HG02678 (cell line): ENCODE results near the gene PHF24.
"Not testable (repeated sequence)": the region's sequence is repeated elsewhere in the genome, so short reads cannot be mapped to it uniquely, and the experiment has no call there.

ENCODE experiments used
- ATAC-seq: cut with Tn5 transposase; IDR thresholded peaks from one replicate; pipeline ENCODE4 v1.9.1; 2021; ENCODE audit warnings: mild to moderate bottlenecking, moderate library complexity; ENCODE audit not compliant: unreplicated experiment

The PHF24 gene

DNA sequence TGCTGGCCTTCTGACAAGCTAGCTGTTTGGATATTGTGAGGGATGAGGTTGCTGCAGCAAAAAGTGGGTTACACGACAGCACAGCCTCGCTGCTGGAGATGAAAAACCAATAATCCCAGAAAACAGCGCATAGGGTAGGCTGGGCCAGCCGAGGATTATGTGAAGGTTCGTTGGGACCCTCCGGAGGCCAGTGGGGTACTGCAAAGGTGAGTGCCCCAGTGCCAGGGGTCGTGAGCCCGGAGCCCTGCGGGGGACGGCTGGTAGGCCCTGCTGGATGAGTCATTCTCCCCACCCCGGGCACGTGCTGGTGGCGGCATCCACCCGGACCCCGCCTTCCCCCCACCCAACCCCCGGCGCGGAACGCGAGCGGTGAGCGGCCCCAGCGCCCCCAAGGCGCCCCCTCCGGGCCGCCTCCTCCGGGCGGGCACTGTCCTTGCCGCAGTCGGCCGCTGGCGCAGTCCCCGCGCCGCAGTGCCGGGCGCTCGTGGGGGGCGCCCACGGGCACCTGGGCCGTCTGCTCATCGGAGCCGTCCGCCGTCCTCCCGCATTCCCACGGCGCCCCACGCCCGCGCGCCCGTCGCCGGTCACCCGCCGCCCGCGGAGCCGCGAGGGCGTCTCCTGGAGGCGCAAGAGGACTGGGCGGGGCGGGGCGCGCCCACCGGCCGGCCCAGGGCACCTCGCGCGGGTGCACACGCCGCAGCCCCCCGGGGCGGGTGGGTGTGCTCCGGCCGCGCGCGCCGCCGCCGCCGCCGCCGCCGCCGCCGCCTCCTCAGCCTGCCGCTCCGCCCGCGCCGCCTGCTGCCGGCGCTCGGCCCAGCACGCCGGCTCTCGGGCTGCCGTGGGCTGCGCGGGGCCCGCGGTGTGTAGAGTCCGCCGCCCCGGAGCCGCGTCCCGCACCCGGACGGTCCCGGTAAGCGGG, at the start of gene PHF24:
PHF24 (plus strand) TSS at position 794 of the 919 bp plus-strand sequence. CDS start 13,014 bp downstream, outside the sequence.
- no peak for ATAC-seq

DNA sequence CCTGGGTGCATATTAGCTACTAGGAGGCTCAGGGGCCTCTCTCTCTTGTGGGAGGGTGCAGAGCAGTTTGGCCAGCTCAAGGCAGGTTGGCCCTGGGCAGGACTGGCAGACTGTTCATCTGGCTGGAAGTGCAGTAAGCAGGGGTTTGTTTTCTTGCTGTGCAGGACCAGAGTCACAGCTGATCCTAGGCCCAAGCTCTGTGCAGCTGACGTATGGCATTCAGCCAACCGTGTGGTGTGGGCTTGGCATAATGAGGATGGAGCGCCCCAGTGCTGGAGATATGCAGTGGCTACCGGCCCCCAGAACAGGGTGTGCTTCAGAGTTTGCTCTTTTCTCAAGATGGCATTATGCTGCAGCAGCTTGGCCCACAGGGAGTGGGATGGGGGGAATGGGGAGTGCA, 31.0 kb upstream of the PHF24 start:
- ATAC-seq: no peak

DNA sequence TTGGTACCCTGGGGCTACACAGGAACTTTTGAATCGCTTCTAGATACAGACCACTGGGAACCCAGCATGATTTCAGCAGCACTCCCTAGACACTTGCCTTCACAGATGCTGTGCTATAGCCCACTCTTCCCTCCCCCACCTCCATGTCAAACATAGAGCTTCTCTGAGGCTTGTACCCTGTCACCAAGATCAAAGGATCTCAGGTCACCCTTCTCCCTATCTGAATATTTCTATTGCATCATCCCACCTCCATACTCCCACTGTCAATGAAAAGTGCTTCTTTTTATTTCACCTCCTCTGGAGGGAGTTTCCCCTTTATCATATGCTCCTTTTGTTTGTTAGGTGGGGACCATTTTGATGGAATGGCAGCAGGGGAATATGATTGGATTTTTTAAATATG, 29.2 kb upstream of the PHF24 start:
- no peak for ATAC-seq

DNA sequence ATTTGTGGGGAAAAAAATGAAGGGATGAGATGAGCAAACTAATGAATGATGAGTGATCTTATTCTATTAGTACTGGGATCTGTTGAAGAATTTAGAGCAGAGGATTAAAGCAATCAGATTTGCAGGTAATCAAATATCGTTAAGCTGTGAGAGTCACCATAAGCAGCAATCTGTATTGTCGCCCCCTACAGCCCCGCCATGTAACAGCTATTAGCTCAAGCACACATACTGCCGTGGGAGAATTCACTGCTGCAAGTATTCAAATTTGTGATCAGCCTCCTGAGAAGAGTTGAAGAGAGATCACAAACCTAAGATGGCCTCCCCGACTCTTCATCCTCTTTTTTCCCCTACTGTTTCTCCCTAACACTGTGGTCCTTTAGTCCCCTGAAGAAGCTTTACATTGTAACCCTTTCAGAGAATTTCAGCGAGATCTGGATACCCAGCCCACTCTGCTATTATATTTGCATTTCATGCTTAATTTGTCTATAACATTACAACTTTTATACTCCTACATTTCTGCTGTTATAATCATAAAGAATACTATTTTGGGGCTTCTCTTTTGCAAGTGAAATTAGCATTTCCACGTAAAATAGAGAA, 28.5 kb upstream of the PHF24 start:
- ATAC-seq: no peak

DNA sequence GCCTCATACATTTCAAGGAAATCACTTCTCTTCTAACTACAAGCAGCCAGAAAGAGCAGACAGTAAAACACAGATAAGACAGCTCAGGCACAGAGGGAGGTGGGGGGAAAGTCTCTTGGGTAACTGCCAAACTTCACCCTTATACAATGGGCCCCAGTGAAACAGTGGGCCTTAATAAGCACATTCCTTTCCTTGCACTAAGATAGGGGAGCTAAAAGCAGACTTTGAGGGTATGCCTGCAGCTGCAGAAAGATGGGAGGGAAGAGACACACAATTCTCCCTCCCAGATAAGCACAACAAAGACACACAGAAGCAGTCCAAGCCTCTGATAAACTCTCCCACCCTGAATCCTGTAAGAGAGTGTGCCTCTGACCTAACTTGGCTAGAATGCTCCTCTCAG, 18.1 kb upstream of the PHF24 start:
- not testable (repeated sequence) for ATAC-seq

DNA sequence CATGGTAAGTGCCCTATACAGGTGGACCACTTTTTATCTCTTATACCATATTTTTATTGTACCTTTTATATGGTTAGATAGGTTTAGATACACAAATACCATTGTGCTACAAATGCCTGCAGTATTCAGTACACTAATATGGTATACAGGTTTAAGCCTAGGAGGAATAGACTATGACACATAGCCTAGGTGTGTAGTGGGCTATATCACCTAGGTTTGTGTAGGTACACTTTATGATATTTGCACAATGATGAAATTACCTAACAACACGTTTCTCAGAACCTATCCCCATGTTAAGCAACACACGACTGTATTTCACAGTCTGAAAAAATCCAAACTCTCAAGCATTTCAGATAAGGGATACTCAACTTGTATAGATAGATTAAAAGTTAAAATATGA, 9.6 kb upstream of the PHF24 start:
- no peak for ATAC-seq

DNA sequence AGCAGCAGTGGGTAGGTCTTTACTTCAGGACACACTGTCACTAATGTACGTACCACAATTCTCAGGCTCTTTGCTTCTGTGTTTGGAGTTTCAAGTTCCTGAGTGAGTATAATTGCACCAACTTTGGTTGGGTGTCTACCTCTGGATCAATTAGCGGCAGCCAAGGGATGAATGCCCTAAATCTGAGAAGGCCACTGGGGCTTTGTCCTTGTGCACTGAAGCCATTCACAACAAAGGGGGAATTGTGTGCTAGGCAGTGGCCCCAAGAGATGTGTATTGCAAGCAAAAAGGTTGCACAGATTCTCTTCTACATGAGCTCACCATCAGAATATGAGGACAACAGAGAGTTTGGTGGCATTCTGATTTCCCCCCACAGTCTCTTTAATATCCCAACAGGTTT, 3.9 kb upstream of the PHF24 start:
- ATAC-seq: no peak

DNA sequence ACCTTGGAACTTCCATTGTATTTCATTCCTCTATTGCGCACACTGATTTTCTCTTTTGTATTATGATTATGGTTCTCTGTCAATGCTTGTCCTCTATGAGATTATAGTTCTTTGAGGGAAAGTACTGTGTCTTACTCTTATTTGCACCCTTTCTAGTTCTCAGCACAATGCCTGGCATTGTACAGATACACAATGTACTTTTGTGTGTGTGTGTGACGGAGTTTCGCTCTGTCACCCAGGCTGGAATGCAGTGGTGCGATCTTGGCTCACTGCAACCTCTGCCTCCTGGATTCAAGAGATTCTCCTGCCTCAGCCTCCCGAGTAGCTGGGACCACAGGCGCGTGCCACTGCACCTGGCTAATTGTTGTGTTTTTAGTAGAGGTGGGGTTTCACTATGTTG, 2.0 kb upstream of the PHF24 start:
- ATAC-seq: not testable (repeated sequence)

DNA sequence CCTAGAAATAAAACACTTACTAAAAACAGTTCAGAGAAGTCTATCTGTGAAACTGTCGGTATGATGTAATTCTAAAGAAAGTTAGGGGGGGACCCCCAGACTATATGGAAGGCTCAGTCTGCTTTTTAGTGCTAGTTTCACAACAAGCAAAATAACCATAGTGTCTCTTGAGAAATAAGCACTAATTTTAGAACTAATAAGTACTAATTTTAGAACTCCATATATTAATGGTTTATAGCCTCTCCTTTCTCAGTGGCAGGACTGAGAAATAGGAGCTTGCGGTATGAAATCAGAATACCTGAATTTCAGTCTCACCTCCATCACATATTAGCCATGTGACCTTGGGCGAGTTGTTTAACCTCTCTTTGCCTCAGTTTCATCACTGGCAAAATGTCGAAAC, 1.4 kb upstream of the PHF24 start:
- ATAC-seq: no peak

DNA sequence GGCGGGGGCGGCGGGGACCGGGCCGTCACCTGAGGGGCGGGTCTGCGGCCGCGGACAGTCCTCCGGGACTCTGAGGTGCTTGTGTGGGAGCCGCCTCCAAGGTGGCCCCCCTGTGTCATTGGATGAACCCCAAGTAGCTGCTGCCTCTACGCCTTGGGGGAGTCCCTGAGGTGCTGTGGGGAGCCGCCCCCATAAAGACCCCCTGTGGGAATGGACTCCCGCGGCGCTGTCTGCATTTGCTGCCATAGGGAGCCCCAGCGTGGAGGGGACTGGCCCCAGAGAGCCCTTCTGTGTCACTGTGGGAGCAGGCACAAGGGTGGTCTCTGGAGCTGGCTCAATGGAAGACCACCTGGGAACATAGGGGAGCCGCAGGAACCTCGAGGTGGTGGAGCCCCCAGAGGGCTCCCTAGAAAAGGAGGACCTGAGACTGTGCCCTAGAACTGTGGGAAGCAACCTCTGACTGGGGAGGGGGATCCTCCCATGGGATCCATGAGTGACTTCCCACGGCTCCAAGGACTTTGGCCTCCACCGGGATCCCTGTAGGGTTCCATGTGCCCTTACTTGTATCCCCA, 412 bp downstream of the PHF24 start:
- no peak for ATAC-seq

DNA sequence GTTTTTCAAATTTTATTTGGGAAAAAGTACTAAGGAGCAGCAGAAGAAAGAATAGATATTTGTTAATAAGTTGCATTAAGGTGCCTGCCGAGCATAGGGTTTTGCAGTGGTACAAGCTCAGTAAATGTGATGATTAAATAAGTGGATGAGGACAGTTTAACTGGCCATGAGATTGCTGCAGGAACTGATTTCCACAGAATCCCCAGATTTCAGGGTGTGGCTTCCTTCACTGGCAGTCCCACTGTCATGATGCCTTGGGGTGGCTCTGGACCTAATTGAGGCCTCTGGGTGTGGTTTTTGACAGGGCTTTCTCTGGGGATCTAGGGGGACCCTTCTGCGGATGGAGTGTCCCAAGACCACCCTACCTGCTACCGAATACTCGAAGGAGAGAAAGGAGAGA, 1.4 kb downstream of the PHF24 start:
- ATAC-seq: no peak

DNA sequence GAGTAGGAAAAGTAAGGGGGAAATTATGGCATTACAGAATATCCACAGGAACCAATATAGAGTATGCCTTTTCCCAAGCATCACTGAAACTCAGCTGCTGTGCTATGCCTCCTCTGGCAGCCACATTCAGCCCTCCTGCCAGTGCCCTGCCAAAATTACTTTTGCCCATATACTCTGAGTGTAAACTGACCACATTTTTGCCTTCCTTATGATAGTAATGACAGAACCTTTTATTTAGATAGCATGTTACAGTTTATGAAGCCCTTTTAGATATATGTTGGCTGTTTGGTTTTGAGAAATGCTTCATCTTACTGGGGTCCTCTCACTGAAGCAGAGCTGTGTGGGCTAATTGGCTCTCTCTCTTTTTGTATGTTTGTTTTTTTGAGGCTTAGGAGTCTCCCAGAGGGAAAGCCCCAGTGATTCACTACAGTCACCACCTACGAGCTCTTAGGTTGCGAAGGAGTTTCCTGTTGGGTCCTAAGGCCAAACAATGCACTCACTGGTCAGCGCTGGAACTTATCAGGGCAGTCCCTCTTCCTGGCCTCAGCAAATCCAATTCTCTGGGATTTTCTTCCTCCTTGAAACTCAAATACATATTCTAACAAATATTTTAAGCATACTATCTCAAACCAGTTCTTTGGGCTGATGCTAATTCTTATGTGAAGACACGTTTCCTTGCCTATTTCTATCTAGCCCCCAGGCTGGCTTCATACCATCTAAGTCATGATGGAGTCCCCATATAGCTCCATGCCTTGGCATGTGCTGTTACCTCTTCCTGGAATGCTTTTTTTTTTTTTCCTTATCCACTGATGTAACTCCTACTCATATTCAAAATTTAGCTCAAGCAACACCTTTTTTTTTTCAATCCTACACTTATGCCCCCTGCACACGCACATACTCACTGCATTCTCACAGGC, 3.7 kb downstream of the PHF24 start:
- no peak for ATAC-seq

DNA sequence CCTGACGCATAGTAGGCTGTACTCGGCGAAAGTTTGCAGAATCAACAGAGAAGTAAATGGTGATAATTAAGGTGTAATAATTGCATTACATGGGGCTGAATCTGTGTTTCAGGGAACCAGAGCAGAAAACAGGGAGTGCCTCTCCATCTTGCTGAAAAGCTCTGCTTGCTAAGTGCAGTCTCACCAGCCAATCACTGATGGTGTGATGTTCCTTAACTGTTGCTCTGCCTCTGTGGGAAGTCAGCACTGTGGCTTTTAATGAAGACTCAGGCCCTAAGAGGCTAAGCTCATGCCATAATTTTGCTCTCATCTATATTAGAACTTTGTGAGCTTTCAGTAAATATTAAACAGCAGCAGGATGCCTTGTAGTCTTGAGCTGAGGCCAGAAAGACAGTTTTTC, 4.5 kb downstream of the PHF24 start:
- ATAC-seq: no peak

DNA sequence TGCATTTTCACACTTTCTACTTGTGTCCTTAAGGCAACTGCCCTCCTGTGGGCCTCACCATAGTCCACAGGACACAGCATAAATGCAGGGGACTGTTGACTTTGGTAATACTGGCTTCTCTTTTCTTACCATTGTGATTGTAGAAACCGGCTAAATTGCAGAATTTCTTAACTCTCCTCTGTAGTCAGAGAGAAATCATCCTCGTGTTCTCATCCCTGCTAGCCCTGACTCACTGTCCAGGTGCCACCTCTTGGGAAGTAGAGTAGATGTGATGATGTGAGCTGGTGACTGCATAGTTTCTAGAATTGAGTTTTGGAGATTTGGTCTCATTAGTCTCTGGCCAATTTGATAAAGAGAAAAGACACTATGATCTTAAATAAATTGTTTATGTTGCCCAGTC, 5.5 kb downstream of the PHF24 start:
- ATAC-seq: no peak

DNA sequence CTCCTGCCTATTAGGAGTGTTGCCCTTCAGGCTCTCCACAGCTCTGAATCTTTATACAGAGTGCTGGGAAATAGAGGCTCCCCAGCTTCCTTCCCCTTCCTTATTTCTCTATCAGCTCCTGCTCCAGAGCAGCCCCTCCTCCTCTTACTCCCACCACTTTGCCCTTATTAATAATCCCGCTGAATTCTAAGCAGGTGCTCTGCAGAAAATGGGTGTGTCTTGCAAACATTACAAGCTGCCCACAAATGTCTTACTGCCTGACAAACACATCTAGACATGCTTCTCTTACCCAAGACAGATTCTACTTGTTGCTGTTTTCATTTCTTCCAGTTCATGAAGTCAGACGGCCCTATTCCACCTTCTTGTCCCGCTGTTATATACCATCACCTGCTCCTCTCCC, 6.4 kb downstream of the PHF24 start:
- ATAC-seq: no peak

DNA sequence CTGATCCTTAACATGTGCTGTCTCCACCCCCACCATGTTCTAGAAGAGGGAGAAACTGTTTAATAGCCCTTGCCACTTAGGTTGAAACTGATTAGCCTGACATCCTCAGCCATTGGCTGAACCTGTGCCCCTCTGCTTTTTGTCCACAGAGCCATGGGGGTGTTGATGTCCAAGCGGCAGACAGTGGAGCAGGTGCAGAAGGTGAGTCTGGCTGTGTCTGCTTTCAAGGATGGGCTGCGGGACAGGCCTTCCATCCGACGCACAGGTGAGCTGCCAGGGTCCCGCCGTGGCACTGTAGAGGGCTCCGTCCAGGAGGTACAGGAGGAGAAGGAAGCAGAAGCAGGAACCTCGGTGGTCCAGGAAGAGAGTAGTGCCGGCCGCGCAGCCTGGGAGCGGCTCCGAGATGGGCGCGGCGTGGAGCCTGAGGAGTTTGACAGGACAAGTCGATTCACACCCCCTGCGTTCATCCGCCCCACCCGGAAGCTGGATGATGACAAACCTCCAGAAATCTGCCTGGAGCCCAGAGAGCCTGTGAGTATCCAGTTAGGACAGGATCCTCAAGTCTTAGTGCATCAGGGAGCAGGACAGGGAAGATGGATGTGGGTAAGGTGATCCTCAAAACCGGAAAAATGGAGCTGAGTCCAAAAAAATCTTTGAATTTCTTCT, 13.2 kb downstream of the PHF24 start:
- ATAC-seq: no peak

DNA sequence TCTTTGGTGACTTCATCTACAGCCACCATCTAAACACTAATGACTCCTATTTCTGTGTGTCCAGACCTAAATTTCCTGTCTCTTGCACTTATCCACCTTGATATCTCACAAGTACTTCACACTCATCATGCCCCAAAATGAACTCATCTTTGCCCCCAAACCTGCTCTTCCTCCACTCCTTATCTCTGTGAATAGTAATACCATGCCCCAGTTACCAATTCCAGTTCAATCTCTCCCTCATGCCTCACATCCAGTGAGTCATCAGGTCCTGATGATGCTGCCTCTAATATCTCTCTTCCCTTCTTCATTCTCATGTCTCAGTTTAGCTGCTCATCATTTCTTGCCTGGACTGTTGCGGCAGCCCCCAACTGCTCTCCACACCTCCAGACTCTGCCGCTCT, 16.6 kb downstream of the PHF24 start:
- no peak for ATAC-seq

DNA sequence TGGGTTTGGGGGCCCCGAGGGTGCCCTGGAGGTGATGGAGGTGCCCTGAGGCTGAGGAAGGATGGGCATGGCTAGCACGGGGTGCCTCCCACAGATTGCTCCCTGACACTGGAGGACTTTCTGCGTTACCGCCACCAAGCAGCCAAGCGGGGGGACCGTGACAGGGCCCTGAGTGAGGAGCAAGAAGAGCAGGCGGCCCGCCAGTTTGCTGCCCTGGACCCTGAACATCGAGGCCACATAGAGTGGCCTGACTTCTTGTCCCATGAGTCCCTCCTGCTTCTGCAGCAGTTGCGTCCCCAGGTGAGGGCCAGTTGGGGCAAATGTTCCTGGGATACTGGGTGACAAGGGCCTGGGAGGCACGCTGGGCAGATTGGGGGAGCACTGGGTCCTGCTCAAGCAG, 18.4 kb downstream of the PHF24 start:
- no peak for ATAC-seq

DNA sequence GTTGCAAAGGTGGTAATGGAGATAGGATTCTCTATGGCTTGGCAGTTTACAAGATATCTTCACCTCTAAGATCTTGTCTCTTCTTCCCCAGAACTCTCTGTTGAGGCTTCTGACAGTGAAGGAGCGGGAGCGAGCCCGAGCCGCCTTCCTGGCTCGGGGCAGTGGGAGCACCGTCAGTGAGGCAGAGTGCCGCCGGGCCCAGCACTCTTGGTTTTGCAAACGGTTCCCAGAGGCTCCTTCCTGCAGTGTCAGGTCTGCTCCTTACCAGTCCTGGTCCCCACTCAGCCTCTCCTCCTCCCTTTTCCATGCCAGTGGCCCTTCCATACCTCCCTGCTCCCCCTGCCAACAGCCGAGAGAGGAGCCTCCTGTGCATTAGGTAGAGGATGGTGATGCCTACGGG, 18.9 kb downstream of the PHF24 start:
- ATAC-seq: no peak

DNA sequence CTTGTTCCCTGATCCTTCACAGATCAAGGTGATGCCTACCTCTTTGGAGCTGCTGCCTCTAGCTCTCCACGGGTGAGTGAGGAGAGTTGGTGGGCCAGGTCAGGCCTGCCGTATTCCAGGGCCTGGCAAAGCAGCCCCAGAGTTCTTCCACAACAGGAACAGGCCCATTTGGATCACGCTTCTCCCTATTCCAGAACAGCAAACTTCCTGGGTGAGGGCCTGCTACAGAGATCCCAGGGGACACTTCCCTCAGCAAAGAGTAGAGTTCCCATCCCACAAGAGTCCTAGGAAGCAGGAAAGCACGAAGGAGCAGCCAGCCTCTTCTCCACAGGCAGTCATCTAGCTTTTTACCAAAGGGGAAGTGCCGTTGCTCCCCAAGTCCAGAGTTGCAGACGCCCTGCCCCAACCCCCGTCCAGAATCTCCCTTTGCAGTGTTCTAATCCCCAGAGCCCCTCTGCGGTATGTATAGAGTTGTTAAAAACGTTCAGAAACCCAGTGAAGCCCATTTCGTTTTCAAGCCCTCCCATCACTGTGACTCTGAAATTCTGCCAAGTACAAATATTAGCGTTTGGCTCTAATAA, 22.2 kb downstream of the PHF24 start:
- no peak for ATAC-seq
